ENCODE results near the gene CBLB. TPM values are rescaled to one million over a fixed set of nuclear protein-coding genes. Genes with fewer than 3 reads are reported as not detected.
"Not testable (repeated sequence)": the region's sequence is repeated elsewhere in the genome, so short reads cannot be mapped to it uniquely, and the experiment has no call there.

Gene CBLB
- total RNA-seq, 1 donor from 2014 or later = 33.6 TPM

DNA sequence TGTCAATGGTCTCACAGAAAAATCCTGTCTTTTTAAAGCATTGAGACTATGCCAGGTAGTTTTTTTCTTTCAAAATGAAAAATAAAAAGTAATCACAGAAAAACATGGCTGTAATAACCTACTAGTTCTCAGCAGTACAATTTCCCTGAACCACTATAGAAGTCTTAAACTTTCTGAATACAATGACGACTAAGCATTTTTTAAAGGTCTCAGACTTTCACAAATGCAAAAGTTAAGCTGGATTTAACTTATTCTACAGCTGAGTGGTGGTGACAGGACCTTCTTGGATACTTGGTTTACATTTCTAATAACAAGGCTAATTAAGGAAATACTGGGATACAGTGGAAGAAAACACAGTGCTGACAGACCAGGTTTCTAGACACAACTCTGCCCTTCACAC lies 81.8 kb downstream of the CBLB start:
- DNase-seq (ENCODE audit: low spot score) = no peak

DNA sequence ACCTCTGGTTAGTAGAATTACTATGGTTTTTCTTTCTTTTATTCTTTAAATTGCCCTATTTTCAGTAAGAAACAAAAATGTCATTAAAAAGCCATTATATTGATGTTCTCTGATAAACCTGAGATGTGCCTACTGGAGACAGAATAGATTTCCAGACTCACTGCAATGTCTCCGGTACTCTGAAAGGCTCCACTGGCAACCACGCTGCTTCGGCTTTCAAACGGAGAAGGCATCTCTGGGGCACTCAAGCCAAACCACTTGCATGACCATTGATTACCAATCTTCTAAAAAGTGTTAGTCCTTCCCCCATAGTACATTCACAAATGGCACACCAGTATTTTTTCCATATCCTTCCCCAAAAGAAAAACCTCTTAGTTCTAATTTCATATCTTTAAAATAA lies 82.6 kb downstream of the CBLB start:
- no peak for DNase-seq (ENCODE audit: low spot score)

DNA sequence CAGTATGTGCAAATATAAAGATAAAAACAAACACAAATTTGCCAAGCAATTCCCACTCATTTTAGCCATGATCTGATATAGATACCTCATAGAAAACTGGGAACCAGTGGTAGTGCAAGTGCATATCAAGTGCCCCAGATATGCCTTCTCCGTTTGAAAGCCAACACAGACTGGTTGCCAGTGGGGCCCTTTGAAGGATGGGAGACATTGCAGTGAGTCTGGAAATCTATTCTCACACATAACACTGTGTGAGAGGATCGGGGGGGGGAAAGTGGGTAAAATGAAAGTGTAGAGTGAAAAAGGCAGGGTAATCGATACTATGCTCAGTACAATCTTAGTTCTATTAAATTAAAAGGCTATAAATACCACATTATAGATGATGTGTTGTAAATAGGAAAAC lies 83.0 kb downstream of the CBLB start:
- DNase-seq (ENCODE audit: low spot score) = no peak

DNA sequence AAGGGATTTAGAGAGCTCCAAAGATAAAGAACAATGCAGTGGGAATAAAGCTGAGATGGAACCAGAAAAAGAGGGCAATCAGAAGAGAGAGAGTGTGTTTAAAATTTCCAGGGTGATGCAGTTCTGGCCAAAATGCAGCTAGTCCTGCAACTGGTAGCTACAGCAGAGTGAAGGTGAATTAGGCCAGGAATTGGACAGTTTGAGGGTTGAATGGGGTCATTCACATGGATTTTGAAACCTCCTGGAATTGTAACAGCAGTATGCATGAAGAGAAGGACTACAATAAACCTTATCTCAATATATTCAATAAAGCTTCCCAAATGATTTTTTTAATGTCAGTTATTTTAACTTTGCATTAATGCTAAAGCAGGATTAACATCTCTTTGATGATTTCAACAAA lies 85.2 kb downstream of the CBLB start:
- no peak for DNase-seq (ENCODE audit: low spot score)

- no peak for DNase-seq (ENCODE audit: low spot score)
Observed at GRCh38 chr3:105781871-105782270, 86.9 kb downstream of the CBLB start.

- no peak for DNase-seq (ENCODE audit: low spot score)
Observed at GRCh38 chr3:105780107-105780506, 88.7 kb downstream of the CBLB start.

- no peak for DNase-seq (ENCODE audit: low spot score)
Observed at GRCh38 chr3:105775368-105775767, 93.4 kb downstream of the CBLB start.

DNA sequence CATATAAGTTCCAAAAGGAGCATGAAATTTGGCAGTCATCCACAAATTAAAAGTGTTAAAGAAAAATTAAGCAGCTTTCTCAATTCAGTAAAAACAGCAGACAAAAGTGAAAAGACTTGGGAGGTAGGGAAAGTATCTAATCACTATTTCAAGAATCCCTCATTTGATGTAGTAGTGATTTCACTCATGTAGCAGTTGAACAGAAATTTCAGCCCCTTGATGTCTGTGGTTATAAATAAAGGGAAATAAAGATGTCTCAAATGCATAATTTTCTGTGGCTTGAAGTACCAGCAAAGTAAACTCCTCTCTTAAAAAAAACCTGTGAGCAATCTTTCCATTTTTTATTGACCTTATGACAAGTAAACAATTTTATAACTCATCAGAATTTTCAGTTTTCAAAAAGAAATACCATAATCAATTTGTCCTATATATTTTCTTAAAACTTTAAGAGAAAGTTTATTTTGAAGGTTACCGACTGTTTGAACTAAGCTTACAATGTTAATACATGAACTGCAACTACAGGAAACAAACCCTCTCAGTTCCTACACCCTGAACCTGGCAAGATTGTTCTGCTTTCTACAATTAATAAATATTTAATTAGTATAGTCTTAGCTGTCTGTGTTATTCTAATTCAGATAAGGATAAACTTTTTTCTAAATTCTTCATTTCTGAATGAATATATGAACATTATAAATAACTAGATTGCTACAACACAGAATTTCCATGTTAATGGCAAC lies 94.2 kb downstream of the CBLB start:
- DNase-seq (ENCODE audit: low spot score) = no peak

DNA sequence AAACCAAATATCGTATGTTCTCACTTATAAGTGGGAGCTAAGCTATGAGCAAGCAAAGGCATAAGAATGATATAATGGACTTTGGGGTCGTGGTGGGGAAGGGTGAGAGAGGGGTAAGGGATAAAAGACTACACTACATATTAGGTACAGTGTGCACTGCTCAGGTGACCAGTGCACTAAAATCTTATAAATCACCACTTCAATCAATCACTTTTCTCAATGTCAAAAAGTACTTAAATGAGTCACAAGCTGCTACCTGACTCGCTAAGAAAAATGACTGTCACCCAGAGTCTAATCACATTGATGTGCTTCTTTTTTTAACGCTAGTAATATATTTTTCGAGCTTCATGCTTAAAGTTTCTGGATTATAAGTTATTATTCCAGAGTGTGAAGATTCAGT lies 95.5 kb downstream of the CBLB start:
- no peak for DNase-seq (ENCODE audit: low spot score)

DNA sequence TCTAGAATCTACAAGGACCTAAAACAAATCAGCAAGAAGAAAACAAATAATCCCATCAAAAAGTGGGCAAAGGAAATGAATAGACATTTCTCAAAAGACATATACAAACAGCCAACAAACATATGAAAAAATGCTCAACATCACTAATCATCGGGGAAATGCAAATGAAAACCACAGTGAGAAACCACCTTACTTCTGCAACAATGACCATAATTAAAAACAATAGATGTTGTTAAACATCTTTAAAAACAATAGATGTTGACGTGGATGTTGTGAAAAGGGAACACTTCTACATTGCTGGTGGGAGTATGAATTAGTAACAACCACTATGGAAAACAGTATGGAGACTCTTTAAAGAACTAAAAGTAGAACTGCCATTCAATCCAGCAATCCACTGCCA lies 96.2 kb downstream of the CBLB start:
- no peak for DNase-seq (ENCODE audit: low spot score)

DNA sequence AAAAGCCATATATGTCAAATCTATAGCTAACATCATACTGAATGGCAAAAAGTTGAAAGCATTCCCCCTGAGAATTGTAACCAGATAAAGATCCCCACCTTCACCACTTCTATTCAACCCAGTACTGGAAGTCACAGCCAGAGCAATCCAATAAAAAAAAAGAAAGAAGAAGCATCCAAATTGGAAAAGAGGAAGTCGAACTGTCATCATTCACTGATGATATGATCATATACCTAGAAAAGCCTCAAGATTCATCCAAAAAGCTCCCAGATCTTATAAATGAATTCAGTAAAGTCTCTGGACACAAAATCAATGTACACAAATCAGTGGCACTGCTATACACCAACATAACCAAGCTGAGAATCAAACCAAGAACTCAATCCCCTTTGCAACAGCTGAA lies 97.4 kb downstream of the CBLB start:
- DNase-seq (ENCODE audit: low spot score) = no peak

GRCh38 chr3:105770410-105770809 lies 98.4 kb downstream of the CBLB start:
- no peak for DNase-seq (ENCODE audit: low spot score)

DNA sequence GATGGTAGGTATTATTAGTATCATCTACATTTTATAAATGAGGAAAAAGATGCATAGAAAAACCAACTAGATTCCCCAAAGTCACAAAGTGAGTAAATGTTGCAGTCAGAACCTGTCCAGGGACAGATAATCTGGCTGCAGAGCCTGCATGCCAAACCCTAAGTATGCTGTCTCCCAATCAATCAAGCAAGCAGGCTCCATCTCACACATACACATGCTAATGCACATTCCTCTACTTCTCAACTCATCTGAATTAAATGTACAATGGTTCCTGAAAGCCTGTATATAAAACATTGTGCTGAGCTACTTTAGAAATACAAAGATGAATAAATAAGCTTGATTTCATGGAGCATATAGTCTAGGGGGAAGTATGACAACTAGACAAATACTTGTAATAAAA lies 101.0 kb downstream of the CBLB start:
- no peak for DNase-seq (ENCODE audit: low spot score)

DNA sequence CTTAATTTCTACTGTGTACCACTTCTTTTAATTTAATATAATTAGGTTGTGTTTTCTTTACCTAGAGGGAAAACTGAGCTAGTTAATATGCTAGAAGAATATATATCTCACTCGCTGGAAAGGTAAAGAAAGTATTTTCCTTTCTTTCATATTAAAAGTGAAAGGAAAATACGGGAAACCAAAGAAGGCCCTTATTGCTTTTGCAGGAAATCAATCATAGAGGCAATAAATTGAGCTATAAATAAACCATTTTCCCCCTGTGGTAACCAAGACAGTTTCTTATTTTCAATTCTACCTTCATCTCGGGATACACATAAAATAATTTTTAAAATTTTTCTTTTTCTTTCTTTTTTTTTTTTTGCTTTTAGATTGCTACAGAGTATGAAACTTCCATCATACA lies 101.6 kb downstream of the CBLB start:
- DNase-seq (ENCODE audit: low spot score) = no peak

GRCh38 chr3:105765308-105765639 lies 103.5 kb downstream of the CBLB start:
- DNase-seq (ENCODE audit: low spot score) = no peak

DNA sequence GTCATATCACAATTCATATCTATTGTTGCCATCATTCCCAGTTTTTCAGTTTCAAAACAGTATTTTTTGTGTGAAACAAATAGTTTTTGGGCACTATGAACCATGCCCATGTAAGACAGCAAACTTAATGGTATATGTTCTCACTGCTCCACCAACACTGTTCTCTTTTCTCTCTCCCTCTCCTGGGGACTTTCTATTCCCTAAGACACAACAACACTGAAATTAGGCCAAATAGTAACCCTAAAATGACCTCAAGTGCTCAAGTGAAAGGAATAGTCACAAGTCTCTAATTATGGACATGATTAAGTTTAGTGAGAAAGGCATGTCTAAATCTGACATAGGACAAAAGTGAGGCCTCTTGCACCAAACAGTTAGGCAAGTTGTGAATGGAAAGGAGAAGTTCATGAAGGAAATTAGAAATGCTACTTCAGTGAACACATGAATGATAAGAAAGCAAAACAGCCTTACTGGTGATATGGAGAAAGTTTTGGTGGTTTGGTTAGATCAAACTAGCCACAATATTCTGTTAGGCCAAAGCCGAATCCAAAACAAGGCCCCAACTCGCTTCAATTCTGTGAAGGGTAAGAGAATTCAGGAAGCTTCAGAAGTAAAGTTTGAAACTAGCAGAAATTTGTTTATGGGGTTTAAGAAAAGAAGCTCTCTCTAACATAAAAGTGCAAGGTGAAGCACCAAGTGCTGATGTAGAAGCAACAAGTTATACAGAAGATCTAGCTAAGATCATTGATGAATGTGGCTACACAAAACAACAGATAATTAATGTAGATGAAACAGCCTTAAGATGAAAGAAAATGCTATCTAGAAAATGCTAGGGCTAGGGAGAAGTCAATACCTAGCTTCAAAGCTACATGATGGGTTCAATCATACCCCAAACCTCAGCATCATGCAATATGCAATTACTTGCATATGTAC lies 104.2 kb downstream of the CBLB start:
- DNase-seq (ENCODE audit: low spot score) = no peak

DNA sequence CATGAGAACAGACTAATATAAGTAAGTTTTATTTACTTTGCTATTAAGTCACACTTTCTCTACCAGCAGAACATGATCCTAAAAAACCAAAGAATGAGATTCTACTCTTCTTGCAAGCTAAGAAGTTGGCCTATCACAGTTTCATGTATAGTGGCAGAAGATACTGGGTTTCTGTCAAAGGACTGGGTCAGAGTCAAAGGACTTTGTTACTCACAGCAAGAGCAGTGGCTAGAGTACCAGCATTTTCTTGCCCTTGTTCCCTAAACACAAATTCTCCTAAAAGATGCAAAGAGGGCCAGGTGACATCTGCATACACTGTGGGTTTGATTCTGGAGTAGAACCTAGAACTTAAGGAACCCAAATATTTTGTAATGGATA lies 105.2 kb downstream of the CBLB start:
- no peak for DNase-seq (ENCODE audit: low spot score)

DNA sequence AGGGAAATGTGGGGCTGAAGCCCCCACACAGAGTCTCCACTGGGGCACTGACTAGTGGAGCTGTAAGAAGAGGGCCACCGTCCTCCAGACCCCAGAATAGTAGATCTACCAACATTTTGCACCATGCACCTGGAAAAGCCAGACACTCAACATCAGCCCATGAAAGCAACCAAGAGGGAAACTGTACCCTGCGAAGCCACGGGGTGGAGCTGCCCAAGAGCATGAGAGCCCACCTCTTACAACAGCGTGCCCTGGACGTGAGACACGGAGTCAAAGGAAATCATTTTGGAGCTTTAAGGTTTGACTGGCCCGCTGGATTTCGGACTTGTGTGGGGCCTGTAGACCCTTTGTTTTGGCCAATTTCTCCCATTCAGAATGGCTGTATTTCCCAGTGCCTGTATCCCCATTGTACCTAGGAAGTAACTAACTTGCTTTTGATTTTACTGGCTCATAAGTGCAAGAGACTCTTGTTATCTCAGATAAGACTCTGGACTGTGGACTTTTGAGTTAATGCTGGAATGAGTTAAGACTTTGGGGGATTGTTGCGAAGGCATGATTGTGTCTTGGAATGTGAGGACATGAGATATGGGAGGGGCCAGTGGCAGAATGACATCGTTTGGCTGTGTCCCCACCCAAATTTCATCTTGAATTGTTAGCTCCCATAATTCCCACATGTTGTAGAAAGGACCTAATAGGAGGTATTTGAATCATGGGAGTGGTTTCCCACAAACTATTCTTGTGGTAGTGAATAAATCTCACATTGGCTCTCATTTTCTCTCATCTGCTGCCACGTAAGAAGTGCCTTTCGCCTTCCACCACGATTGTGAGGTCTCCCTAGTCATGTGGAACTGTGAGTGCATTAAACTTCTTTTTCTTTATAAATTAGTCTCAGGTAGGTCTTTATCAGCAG lies 105.8 kb downstream of the CBLB start:
- no peak for DNase-seq (ENCODE audit: low spot score)

GRCh38 chr3:105762214-105762613 lies 106.6 kb downstream of the CBLB start:
- not testable (repeated sequence) for DNase-seq (ENCODE audit: low spot score)

DNA sequence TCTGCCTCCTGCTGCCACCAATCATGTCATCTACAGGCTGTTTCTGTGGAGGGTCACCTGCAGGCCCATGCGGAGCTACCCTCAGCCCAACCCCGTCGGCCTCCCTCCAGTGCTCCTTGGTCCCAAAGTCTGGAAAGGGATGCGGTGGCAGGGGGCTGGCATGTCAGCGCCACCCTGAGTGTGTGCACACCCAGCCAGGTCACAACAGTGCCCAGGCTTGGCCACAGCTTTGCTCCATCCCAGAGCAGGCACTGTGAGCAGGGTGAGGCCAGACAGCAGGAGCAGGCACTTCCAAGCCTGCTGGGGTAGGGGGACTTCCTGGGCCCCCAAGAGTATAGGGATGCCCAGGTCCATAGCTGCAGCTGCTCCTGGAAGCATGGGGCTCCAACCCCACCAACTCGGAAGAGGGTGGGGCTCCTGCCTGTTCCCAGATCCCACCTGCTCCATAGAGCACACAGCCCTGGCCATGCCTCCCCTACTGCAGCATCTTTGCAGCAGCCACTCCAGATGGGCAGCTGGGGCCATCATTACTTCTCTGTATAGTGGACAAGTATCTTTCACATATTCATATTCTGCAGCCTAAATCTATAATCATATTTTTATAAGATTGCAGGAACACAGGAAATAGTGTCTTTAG lies 109.3 kb downstream of the CBLB start:
- no peak for DNase-seq (ENCODE audit: low spot score)

DNA sequence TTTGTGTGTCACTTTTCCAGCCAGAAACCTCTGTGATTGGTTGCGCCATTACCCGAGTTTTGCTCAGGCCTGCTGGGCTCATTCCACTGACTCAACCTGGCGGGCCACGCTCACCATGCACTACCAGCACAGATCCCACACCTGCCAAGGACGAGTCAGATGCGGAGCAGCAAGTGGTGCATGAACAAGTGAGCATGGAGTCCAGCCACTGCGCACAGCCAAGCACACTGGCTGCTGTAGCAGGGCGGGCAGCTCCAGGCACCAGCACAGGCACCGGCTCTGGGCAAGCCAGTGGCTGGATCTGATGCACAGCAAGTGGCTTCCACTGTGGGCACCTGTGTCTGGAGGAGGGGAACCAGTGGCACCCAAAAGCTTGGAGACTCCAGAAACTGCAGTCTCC lies 110.4 kb downstream of the CBLB start:
- no peak for DNase-seq (ENCODE audit: low spot score)
